GM12878 (cell line): ENCODE results near the gene MYOD1.

Experiments used
- CTCF ChIP-seq, 3 experiments: IDR thresholded peaks in 2 of 3; conservative IDR thresholded peaks in 1 of 3; 2 replicates each; pipeline ENCODE4 v1.5.1; 2011; ENCODE audit warnings: low read depth in 3 of 3, low read length in 3 of 3, mild to moderate bottlenecking in 3 of 3, control low read depth in 2 of 3, moderate library complexity in 2 of 3, inconsistent platforms in 1 of 3, mixed read lengths in 1 of 3; ENCODE audit not compliant: control insufficient read depth in 2 of 3, insufficient read depth in 1 of 3; ENCODE audit errors: extremely low read depth in 1 of 3
- ESRRA ChIP-seq: IDR thresholded peaks from 2 replicates; pipeline ENCODE4 v1.6.1; 2012; ENCODE audit warnings: mild to moderate bottlenecking, low read length, improper control_type of control experiment
- EZH2 ChIP-seq: IDR thresholded peaks from 2 replicates; pipeline ENCODE4 v1.6.1; 2012; ENCODE audit warnings: low read depth, mild to moderate bottlenecking, control low read depth, inconsistent platforms, low read length, borderline replicate concordance; ENCODE audit not compliant: control insufficient read depth
- MTA2 ChIP-seq: fragments of 450-650 bp; IDR thresholded peaks from 2 replicates; pipeline ENCODE4 v1.6.1; 2016; ENCODE audit warnings: low read depth, mild to moderate bottlenecking, moderate library complexity
- PBX3 ChIP-seq: IDR thresholded peaks from 2 replicates; pipeline ENCODE4 v1.6.1; 2011; ENCODE audit warnings: mild to moderate bottlenecking, low read depth, low read length, moderate library complexity; ENCODE audit not compliant: insufficient replicate concordance
- PRDM15 ChIP-seq: fragments of 450-650 bp; formaldehyde crosslinking; IDR thresholded peaks from 2 replicates; pipeline ENCODE4 v1.4.0; 2020; ENCODE audit warnings: mild to moderate bottlenecking, moderate library complexity
- TF ChIP-seq, protein P1 (sequence below): fragments of 450-650 bp; IDR thresholded peaks from 2 replicates; pipeline ENCODE4 v1.6.1; 2017; ENCODE audit warnings: antibody characterized with exemption, mild to moderate bottlenecking, moderate library complexity
- TF ChIP-seq, protein P2 (sequence below): fragments of 450-650 bp; IDR thresholded peaks from 2 replicates; pipeline ENCODE4 v1.6.1; 2018; ENCODE audit warnings: mild to moderate bottlenecking, low read depth, moderate library complexity; ENCODE audit not compliant: partially characterized antibody

DNA sequence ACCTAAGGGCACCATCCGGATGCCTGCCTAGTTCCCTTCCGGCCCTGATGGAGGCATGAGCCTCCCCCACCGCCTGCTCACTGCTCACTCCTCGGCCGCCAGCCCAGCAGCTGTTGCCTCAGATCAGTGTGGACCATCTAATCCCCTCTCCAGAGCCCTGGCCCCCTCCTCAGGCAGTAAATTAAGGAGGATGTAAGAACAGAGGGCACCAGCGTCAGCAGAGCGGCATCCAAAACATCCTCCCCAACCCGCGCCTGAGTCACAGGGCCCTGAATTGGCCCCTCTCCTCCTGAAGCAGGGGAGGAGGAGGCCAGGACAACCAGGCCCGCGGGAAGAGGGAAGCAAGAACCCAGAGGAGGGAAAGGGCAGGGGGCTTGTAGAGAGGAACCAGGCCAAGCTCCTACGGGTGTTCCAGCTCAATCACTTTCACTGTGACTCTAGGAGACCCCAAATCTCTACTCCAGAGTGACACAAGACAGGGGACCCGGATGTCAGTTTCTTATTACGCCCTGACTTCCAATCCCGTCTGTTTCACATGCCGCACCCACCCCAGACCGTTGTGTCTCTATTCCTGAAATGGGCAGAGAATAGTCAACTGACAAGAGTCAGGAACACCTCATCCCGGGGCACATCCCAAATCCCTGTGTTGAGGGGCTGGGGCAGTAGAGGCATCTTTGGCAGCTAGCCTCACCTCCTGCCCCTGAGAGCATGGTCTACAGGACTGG, 31.3 kb upstream of the MYOD1 start:
- TF ChIP-seq CTCF (IDR thresholded peaks at IDR 0.05 in 2 of 3, conservative IDR thresholded peaks at IDR 0.05 in 1 of 3; ENCODE audit: control insufficient read depth in 2 of 3, extremely low read depth in 1 of 3, insufficient read depth in 1 of 3, low read depth in 3 of 3, low read length in 3 of 3) (no peak), PBX3 (no peak), PRDM15 (CRISPR knock-in tag) (no peak), EZH2 (no peak), MTA2 (no peak), ESRRA (no peak)
- TF ChIP-seq, protein P1, sequence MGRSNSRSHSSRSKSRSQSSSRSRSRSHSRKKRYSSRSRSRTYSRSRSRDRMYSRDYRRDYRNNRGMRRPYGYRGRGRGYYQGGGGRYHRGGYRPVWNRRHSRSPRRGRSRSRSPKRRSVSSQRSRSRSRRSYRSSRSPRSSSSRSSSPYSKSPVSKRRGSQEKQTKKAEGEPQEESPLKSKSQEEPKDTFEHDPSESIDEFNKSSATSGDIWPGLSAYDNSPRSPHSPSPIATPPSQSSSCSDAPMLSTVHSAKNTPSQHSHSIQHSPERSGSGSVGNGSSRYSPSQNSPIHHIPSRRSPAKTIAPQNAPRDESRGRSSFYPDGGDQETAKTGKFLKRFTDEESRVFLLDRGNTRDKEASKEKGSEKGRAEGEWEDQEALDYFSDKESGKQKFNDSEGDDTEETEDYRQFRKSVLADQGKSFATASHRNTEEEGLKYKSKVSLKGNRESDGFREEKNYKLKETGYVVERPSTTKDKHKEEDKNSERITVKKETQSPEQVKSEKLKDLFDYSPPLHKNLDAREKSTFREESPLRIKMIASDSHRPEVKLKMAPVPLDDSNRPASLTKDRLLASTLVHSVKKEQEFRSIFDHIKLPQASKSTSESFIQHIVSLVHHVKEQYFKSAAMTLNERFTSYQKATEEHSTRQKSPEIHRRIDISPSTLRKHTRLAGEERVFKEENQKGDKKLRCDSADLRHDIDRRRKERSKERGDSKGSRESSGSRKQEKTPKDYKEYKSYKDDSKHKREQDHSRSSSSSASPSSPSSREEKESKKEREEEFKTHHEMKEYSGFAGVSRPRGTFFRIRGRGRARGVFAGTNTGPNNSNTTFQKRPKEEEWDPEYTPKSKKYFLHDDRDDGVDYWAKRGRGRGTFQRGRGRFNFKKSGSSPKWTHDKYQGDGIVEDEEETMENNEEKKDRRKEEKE, result no peak
- TF ChIP-seq, protein P2, sequence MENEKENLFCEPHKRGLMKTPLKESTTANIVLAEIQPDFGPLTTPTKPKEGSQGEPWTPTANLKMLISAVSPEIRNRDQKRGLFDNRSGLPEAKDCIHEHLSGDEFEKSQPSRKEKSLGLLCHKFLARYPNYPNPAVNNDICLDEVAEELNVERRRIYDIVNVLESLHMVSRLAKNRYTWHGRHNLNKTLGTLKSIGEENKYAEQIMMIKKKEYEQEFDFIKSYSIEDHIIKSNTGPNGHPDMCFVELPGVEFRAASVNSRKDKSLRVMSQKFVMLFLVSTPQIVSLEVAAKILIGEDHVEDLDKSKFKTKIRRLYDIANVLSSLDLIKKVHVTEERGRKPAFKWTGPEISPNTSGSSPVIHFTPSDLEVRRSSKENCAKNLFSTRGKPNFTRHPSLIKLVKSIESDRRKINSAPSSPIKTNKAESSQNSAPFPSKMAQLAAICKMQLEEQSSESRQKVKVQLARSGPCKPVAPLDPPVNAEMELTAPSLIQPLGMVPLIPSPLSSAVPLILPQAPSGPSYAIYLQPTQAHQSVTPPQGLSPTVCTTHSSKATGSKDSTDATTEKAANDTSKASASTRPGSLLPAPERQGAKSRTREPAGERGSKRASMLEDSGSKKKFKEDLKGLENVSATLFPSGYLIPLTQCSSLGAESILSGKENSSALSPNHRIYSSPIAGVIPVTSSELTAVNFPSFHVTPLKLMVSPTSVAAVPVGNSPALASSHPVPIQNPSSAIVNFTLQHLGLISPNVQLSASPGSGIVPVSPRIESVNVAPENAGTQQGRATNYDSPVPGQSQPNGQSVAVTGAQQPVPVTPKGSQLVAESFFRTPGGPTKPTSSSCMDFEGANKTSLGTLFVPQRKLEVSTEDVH, result no peak
